ENCODE results near the gene CTU2. TPM values are rescaled to one million over a fixed set of nuclear protein-coding genes. Genes with fewer than 3 reads are reported as not detected.

Gene CTU2
- total and polyA plus RNA-seq, 8 donors = 9.7 to 19.8 (median 14.0) TPM

DNA sequence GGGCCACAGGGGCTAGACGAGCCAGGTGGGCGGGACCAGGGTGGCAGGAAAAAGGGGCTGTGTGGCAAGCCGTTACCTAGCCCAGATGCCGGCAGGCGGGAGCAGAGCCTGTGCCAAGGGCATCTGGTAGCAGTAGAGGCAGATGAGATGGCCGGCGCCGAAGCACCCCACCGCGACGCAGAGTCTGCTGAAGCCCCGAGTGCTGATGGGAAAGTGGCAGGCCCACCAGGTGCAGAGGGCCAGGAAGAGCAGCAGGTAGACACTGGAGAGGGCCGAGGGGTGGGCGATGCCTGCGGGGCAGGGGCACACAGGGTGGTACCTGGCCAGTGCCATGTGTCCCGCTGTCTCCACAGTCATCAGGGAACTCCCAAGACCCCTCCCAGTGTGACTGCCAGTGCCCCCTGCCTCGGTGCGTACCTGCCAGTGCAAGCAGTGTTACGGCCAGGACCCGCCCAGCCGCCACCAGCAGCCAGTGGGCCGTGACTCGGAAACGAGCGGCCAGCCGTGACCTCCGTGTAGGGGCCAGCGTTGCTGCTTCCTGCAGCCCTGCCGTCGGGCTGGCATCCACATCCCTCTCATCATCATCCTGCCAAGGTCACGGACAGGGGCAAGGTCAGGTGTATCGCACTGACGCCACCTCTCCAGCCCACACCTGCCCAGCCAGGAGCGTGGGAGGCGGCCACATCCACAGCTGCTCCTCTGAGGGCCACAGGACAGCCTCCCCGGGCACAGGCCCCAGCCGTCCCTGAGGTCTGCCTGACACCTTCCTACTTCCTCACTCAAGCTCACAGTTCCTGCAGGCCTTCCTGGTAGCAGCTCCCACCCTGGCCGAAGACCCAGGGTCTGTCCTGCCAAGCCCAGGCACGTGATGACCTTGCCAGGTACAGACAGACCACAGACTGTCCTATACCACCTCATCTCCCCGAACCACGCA is 32.1 kb downstream of the CTU2 start:
- no peak for ATAC-seq
- no peak for DNase-seq
- H3K27ac ChIP-seq = no peak overlapping the region

DNA sequence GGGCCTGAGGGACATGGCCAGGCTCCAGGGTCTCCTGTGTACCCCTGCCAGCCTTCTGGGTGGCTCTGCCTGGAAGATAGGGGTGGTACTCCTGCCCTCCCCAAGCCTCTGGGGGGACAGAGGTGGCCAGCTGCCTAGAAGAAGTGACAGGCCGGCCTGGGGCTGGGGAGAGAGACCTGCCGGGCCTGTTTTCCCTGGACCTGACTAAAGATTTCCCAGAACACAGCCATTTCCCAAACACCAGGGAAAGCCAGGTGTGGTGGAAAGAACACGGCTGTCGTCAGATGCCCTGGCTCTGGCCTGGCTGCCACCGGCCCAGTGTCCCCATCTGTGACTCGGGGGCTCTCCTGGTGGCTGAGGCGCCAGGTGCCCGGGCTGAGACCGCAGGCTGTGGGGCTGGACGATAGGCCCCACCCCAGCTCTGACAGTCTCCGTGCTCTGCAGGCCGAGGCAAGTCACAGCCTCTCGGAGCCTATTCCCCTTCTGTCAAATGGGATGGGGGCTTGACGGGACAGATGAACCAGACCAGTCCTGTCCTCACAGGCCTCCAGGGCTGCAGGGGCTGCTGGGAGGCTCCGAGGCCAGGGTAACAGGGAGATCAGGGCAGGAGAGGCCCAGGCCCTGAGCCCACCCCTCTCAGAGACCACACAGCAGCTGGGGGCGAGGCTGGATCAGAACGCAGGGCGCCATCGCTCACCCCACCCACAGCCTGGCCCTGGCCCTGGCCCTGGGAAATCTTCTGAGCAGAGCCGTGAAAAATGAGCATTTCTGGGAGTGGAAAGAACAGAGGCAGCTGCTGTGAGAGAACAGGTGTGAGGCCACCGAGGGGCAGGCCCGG is 33.1 kb downstream of the CTU2 start:
- H3K9me3 ChIP-seq = no peaks in the 10 kb centered on the region
- no peak overlapping the region for H3K27ac ChIP-seq
- ATAC-seq = no peak
- no peak overlapping the region for H3K4me3 ChIP-seq
- peaks cover 0 to 77% of the 10 kb centered on the region in 2 donors for H3K36me3 ChIP-seq
- DNase-seq = no peak
- TF ChIP-seq, protein P1, sequence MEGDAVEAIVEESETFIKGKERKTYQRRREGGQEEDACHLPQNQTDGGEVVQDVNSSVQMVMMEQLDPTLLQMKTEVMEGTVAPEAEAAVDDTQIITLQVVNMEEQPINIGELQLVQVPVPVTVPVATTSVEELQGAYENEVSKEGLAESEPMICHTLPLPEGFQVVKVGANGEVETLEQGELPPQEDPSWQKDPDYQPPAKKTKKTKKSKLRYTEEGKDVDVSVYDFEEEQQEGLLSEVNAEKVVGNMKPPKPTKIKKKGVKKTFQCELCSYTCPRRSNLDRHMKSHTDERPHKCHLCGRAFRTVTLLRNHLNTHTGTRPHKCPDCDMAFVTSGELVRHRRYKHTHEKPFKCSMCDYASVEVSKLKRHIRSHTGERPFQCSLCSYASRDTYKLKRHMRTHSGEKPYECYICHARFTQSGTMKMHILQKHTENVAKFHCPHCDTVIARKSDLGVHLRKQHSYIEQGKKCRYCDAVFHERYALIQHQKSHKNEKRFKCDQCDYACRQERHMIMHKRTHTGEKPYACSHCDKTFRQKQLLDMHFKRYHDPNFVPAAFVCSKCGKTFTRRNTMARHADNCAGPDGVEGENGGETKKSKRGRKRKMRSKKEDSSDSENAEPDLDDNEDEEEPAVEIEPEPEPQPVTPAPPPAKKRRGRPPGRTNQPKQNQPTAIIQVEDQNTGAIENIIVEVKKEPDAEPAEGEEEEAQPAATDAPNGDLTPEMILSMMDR (IDR thresholded peaks at IDR 0.05) = no peak
- H3K4me1 ChIP-seq = peaks cover under 1 to 15% of the 10 kb centered on the region in 2 donors
- intact Hi-C loops (cut with DNase I) = loop anchor here (5.0 kb wide), 1 partner anchor 48 kb away; the partner anchor contains the start of gene PIEZO1 (in 2 of the 2)
- H3K27me3 ChIP-seq = no peaks in the 10 kb centered on the region

More for the DNA sequence above, 32.1 kb downstream of the CTU2 start:
- Histone ChIP-seq H3K4me3 (no peak overlapping the region), H3K36me3 (peaks cover 0 to 86% of the 10 kb centered on the region in 2 donors), H3K9me3 (no peaks in the 10 kb centered on the region), H3K4me1 (peaks cover 0 to 6% of the 10 kb centered on the region in 2 donors), H3K27me3 (no peaks in the 10 kb centered on the region)
- TF ChIP-seq, protein P1 (IDR thresholded peaks at IDR 0.05) = no peak
- intact Hi-C loops (cut with DNase I) = loop anchor here (5.0 kb wide), 1 partner anchor 49 kb away; the partner anchor contains the start of gene PIEZO1 (in 2 of the 2)

DNA sequence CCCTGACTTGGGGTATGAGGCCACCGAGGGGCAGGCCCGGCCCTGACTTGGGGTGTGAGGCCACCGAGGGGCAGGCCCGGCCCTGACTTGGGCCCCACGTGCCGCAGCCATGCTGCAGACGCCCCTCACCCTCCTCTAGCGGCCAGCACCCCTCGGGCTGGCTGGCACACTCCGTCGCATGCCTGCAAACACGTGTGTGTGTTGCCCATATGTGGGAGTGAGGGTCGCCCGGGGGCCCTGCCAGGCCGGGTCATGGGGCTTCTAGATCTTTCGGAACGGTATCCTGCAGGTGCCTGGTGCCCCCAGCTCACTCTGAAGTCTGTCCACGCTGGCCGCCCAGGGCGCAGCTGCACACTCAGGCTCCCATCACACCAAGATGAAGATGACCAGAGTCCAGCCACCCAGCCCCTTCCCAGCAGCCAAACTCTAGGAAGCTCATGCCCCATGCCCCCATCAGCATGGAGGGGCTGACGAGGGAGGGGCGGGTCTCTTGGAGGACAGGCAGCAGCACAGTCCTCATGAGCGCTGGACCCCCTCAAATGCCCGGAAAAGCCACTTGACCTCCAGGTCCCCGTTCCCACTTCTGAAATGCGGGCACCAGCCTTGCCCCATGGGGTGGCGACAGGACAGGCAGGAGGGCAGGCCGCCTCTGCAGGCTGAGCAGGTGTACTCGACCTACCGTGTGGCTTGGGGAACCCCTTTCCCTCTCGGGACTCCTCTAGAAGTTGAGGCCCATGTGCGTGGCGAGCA is 33.8 kb downstream of the CTU2 start:
- no peak for DNase-seq
- no peak for ATAC-seq
- Histone ChIP-seq H3K9me3 (no peaks in the 10 kb centered on the region), H3K36me3 (peaks cover 0 to 69% of the 10 kb centered on the region in 2 donors), H3K4me1 (peaks cover 5 to 19% of the 10 kb centered on the region in 2 donors), H3K4me3 (no peak overlapping the region), H3K27me3 (no peaks in the 10 kb centered on the region), H3K27ac (no peak overlapping the region)
- intact Hi-C loops (cut with DNase I) = loop anchor here (5.0 kb wide), 2 partner anchors 47 to 427 kb away; partner anchors contain the start of gene PIEZO1 (in 2 of the 2)
- TF ChIP-seq, protein P1 (IDR thresholded peaks at IDR 0.05) = no peak

DNA sequence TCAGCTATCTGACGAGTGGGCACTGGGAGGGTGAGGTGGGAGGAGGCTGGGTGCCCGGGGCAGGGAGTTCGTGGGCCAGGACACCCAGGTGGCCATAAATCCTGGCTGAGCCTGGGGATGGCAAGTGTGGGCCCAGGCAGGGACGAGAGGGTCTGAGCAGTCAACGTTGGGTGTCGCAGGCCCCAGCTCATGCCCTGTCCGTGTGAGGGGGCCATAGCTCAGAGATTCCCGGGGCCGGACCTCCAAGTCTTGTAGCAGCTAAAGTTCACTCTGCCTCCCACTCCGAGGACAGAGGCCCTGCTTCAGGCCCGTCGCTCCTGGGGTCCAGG is 34.4 kb downstream of the CTU2 start:
- Histone ChIP-seq H3K27me3 (no peaks in the 10 kb centered on the region), H3K9me3 (no peaks in the 10 kb centered on the region), H3K36me3 (peaks cover 0 to 64% of the 10 kb centered on the region in 2 donors), H3K4me3 (no peak overlapping the region), H3K4me1 (peaks cover 5 to 24% of the 10 kb centered on the region in 2 donors), H3K27ac (no peak overlapping the region)
- TF ChIP-seq, protein P1 (IDR thresholded peaks at IDR 0.05) = no peak
- DNase-seq = no peak
- ATAC-seq = no peak
- intact Hi-C loops (cut with DNase I) = loop anchor here in 1 of 2 donors (5.0 kb wide), 1 partner anchor 427 kb away; no protein-coding TSS in a partner anchor
